A549 (cell line): Measurements from ENCODE around the gene HAUS8. TPM values are rescaled to one million over a fixed set of nuclear protein-coding genes. Genes with fewer than 3 reads are reported as not detected.
"Not testable (repeated sequence)": the region's sequence is repeated elsewhere in the genome, so short reads cannot be mapped to it uniquely, and the experiment has no call there.

Experiments used
- ATAC-seq, 2 experiments: fragments of 200-7000 bp in 1 of 2; fragments of >200 bp in 1 of 2; cut with Nextera tagmentation in 1 of 2; cut with Tn5 transposase in 1 of 2; 3 replicates each; pipeline versions ENCODE4 v1.8.0 to v1.9.1; 2018 to 2020; ENCODE audit warnings: mild to moderate bottlenecking in 1 of 2, moderate library complexity in 1 of 2
- CTCF ChIA-PET: fragments of 300-600 bp; sonication (Branson Sonifier 250); formaldehyde crosslinking; extraction: SDS; loops from one replicate; lab custom pipeline; 2021; ENCODE audit warnings: antibody characterized with exemption, inconsistent platforms; lab: Yijun Ruan, JAX
- POLR2A ChIA-PET: fragments of 350-600 bp; formaldehyde crosslinking; extraction: SDS; loops from one replicate; lab custom pipeline; 2021; ENCODE audit warnings: antibody characterized with exemption, inconsistent platforms; lab: Yijun Ruan, JAX
- DNase-seq, 2 experiments: peaks; one replicate each; pipeline versions ENCODE4 v3.0.0 to v3.0.0-alpha.2; 2011 to 2016; ENCODE audit warnings: low read depth in 1 of 2, low spot score in 1 of 2
- FAIRE-seq: peaks from 2 replicates; lab custom pipeline; 2011; peaks lifted over from hg19 to GRCh38; lab: Jason Lieb, UNC
- H3K27ac ChIP-seq, 2 experiments: fragments of >200 bp; sonication (Bioruptor Twin); formaldehyde crosslinking; 3 replicates each; pipeline ENCODE4 v1.5.1; 2016 to 2017
- H3K4me1 ChIP-seq: fragments of >200 bp; sonication (Bioruptor Twin); formaldehyde crosslinking; 3 replicates; pipeline ENCODE4 v1.6.1; 2016
- H3K4me2 ChIP-seq: fragments of >200 bp; sonication (Bioruptor Twin); formaldehyde crosslinking; 3 replicates; pipeline ENCODE4 v1.6.1; 2016
- H3K4me3 ChIP-seq: fragments of >200 bp; sonication (Bioruptor Twin); formaldehyde crosslinking; 3 replicates; pipeline ENCODE4 v1.5.1; 2016
- H3K9me3 ChIP-seq: fragments of >200 bp; sonication (Bioruptor Twin); formaldehyde crosslinking; 3 replicates; pipeline ENCODE4 v1.6.1; 2016
- CBX8 ChIP-seq: fragments of 200-600 bp; sonication (generic); IDR thresholded peaks from 2 replicates; pipeline ENCODE4 v1.6.1; 2016
- EHF ChIP-seq: fragments of 250-450 bp; sonication (Bioruptor Pico); IDR thresholded peaks from 2 replicates; pipeline ENCODE4 v1.5.0; 2020; ENCODE audit warnings: mild to moderate bottlenecking
- EP300 ChIP-seq, 2 experiments: fragments of >200 bp; sonication (Bioruptor Twin); formaldehyde crosslinking; IDR thresholded peaks; 2 replicates in 1 of 2; 3 replicates in 1 of 2; pipeline ENCODE4 v1.6.1; 2016 to 2017
- FOSB ChIP-seq: fragments of 250-450 bp; sonication (Bioruptor Pico); IDR thresholded peaks from 2 replicates; pipeline ENCODE4 v1.5.0; 2020; ENCODE audit warnings: mild to moderate bottlenecking, moderate library complexity
- HDAC2 ChIP-seq: fragments of 200-600 bp; sonication (generic); IDR thresholded peaks from 2 replicates; pipeline ENCODE4 v1.6.1; 2016
- HOXB13 ChIP-seq: fragments of 250-450 bp; sonication (Bioruptor Pico); IDR thresholded peaks from 2 replicates; pipeline ENCODE4 v1.5.0; 2020; ENCODE audit warnings: low read depth, mild to moderate bottlenecking, moderate library complexity
- KDM5A ChIP-seq: fragments of 200-600 bp; sonication (generic); IDR thresholded peaks from 2 replicates; pipeline ENCODE4 v1.6.1; 2016; ENCODE audit warnings: antibody characterized with exemption, mild to moderate bottlenecking
- NFE2L2 ChIP-seq: fragments of 150-350 bp; conservative IDR thresholded peaks from 2 replicates; pipeline ENCODE4 v1.6.1; 2014; ENCODE audit warnings: low read length
- RAD21 ChIP-seq, 2 experiments: fragments of >200 bp in 1 of 2; sonication (Bioruptor Twin) in 1 of 2; formaldehyde crosslinking in 1 of 2; IDR thresholded peaks in 1 of 2; conservative IDR thresholded peaks in 1 of 2; 2 replicates in 1 of 2; 3 replicates in 1 of 2; pipeline ENCODE4 v1.6.1; 2012 to 2018; ENCODE audit warnings: inconsistent platforms in 1 of 2
- SMC3 ChIP-seq: fragments of >200 bp; sonication (Bioruptor Twin); formaldehyde crosslinking; IDR thresholded peaks from 3 replicates; pipeline ENCODE4 v1.6.1; 2018; ENCODE audit warnings: inconsistent platforms
- SREBF2 ChIP-seq: fragments of 450-650 bp; IDR thresholded peaks from 2 replicates; pipeline ENCODE4 v1.6.1; 2014; ENCODE audit warnings: mild to moderate bottlenecking, moderate library complexity
- TFCP2L1 ChIP-seq: fragments of 250-450 bp; sonication (Bioruptor Pico); IDR thresholded peaks from 2 replicates; pipeline ENCODE4 v1.5.0; 2021; ENCODE audit warnings: mild to moderate bottlenecking
- TP53 ChIP-seq: fragments of 250-450 bp; sonication (Bioruptor Pico); IDR thresholded peaks from 2 replicates; pipeline ENCODE4 v1.5.0; 2021; ENCODE audit warnings: mild to moderate bottlenecking, moderate library complexity
- WGBS: methylation state at CpG from one replicate; pipeline ENCODE4 v1.1.6; 2017; ENCODE audit errors: missing lambda C conversion rate; 5-methylcytosine and 5-hydroxymethylcytosine counted together
- polyA plus RNA-seq, 4 experiments: library from polyadenylated mRNA; depleted of rRNA in 3 of 4; stranded (reverse); fragments of >200 nt; fragmentation: RNase III in 1 of 4; extraction: RNeasy Plus Mini Kit Qiagen cat#74134 plus additional on column Dnase treatment in 1 of 4; gene quantifications; 2 replicates in 3 of 4; 3 replicates in 1 of 4; pipeline ENCODE4 v1.2.3, GENCODE V29; 2011 to 2017
- TF ChIP-seq, protein P1 (sequence below): fragments of >200 bp; sonication (Bioruptor Twin); formaldehyde crosslinking; IDR thresholded peaks from 2 replicates; pipeline ENCODE4 v1.6.1; 2016
- TF ChIP-seq, protein P2 (sequence below): fragments of 200-600 bp; sonication (generic); IDR thresholded peaks from 2 replicates; pipeline ENCODE4 v1.6.1; 2016; ENCODE audit warnings: antibody characterized with exemption, mild to moderate bottlenecking, moderate library complexity

Gene HAUS8
- polyA plus RNA-seq, 2 of the 4 experiments (the other 2 are of a cell fraction), result 15.1 to 16.2 TPM

DNA sequence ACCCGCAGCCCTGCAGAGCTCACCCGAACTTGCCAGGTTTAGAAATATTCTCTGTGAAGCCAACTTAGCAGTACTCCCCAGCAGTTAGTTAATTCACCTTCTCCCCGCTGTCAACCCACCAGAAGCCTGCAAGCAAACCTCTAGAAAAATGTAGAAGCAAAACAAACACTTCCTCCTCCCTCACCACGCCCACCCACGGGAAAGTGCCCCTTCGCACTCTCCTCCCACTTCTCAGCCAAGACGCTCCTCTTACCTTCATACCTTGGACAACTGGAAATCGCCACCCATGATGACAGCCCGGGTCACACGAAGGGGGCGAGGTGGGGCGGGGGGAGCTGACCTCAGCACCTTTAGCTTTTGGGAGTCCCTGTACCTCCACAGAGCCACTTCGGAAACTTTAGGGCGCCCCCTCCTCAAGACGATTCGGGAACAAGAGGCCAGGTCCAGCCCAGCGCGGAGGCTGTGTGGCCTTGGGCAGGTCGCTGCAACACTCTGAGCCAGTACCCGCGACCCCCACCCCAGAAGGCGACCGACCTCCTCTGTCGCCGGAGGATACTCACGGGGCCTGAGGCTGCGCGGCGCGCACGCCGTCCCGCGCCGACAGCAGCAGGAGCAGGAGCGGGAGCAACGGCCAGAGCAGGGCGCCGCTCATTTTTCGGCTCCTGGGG, 49.1 kb downstream of the HAUS8 start:
- H3K4me3 ChIP-seq, result peak overlapping the region; percentile 38; the same call in 1 of the 3 replicates
- no peaks in the 10 kb centered on the region for H3K9me3 ChIP-seq
- H3K27ac ChIP-seq, result no peak overlapping the region; a peak in 1 of 6 replicates
- ATAC-seq (0 out of 6 replicates have a peak, but pooled peaks of 1 of the 2 experiments have one; percentile 16), DNase-seq (no peak), FAIRE-seq (no peak)
- no peaks in the 10 kb centered on the region for H3K4me1 ChIP-seq
- CTCF ChIA-PET, result interaction anchor here (0.8 kb wide), 1 partner anchor 26 kb away, joined by 3 read pairs; no protein-coding TSS in a partner anchor
- TF ChIP-seq KDM5A (no peak), RAD21 (conservative IDR thresholded peaks at IDR 0.05 in 1 of 2, IDR thresholded peaks at IDR 0.05 in 1 of 2) (no peak), SMC3 (no peak), HDAC2 (no peak), NFE2L2 (no peak), EHF (CRISPR knock-in tag) (no peak), CBX8 (no peak), SREBF2 (no peak), EP300 (IDR thresholded peaks at IDR 0.05) (no peak), FOSB (no peak)
- TF ChIP-seq, protein P1, sequence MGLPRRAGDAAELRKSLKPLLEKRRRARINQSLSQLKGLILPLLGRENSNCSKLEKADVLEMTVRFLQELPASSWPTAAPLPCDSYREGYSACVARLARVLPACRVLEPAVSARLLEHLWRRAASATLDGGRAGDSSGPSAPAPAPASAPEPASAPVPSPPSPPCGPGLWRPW, result no peak
- TF ChIP-seq, protein P2, sequence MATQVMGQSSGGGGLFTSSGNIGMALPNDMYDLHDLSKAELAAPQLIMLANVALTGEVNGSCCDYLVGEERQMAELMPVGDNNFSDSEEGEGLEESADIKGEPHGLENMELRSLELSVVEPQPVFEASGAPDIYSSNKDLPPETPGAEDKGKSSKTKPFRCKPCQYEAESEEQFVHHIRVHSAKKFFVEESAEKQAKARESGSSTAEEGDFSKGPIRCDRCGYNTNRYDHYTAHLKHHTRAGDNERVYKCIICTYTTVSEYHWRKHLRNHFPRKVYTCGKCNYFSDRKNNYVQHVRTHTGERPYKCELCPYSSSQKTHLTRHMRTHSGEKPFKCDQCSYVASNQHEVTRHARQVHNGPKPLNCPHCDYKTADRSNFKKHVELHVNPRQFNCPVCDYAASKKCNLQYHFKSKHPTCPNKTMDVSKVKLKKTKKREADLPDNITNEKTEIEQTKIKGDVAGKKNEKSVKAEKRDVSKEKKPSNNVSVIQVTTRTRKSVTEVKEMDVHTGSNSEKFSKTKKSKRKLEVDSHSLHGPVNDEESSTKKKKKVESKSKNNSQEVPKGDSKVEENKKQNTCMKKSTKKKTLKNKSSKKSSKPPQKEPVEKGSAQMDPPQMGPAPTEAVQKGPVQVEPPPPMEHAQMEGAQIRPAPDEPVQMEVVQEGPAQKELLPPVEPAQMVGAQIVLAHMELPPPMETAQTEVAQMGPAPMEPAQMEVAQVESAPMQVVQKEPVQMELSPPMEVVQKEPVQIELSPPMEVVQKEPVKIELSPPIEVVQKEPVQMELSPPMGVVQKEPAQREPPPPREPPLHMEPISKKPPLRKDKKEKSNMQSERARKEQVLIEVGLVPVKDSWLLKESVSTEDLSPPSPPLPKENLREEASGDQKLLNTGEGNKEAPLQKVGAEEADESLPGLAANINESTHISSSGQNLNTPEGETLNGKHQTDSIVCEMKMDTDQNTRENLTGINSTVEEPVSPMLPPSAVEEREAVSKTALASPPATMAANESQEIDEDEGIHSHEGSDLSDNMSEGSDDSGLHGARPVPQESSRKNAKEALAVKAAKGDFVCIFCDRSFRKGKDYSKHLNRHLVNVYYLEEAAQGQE, result no peak
- peak overlapping the region; percentile 77 for H3K4me2 ChIP-seq
- POLR2A ChIA-PET, result no interaction called here
- WGBS, result 39% methylated on average over 10 of the region's 40 CpGs

DNA sequence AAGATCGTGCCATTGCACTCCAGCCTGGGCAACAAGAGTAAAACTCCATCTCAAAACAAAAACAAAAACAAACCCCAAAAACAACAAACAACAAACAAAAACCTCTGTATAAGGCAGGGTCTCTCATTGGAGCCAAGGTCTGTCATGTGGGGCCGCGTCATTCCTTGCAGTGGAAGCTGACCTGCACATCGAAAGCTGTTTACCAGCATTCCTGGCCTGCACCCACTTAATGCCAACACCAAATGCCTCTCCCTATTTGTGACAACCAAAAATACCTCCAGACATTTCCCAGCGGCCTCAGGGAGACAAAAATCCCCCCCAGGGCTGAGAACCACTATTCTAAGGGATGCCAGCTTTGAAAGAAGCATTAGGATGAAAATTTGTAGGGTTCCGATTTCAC, 49.9 kb downstream of the HAUS8 start:
- DNase-seq (no peak), ATAC-seq (no peak)
- H3K27ac ChIP-seq, result no peak overlapping the region
- POLR2A ChIA-PET, result no interaction called here
- no peak overlapping the region for H3K4me3 ChIP-seq
- CTCF ChIA-PET, result interaction anchor here (0.8 kb wide), 1 partner anchor 27 kb away, joined by 3 read pairs; no protein-coding TSS in a partner anchor
- no peaks in the 10 kb centered on the region for H3K4me1 ChIP-seq
- TF ChIP-seq HOXB13 (CRISPR knock-in tag), result no peak
- TF ChIP-seq TP53, result no peak
- TF ChIP-seq TFCP2L1, result no peak
- TF ChIP-seq, protein P2, result no peak
- TF ChIP-seq, all 56 proteins: peak for 0
- WGBS, result 68% methylated on average over 6 of the region's 6 CpGs
- no peak for FAIRE-seq
- Histone ChIP-seq H3K4me2 (no peak overlapping the region), H3K9me3 (no peaks in the 10 kb centered on the region)

DNA sequence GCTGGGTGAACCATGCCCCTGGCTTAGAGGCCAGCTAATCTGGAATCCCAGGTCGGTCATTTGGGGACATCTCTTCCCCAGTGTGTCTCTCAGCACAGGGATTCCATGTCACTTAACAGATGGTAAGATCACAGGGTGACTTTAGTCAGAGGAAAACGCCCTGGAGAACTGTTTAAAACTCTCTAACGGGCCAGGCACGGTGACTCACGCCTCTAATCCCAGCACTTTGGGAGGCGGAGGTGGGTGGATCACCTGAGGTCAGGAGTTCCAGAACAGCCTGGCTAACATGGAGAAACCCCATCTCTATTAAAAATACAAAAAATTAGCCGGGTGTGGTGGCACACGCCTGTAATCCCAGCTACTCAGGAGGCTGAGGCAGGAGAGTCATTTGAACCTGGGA, 50.3 kb downstream of the HAUS8 start:
- FAIRE-seq, H3K4me3 ChIP-seq, DNase-seq, POLR2A ChIA-PET, H3K27ac ChIP-seq, H3K9me3 ChIP-seq, H3K4me1 ChIP-seq, ATAC-seq, H3K4me2 ChIP-seq: not testable (repeated sequence)
- CTCF ChIA-PET, result interaction anchor here (0.8 kb wide), 1 partner anchor 27 kb away, joined by 3 read pairs; no protein-coding TSS in a partner anchor
- WGBS, result 17% methylated on average over 5 of the region's 8 CpGs
